ENCODE data around the gene AQP3. TPM values are rescaled to one million over a fixed set of nuclear protein-coding genes. Genes with fewer than 3 reads are reported as not detected.
A peak's percentile ranks its signal among the peaks of the same experiment; 100 is the strongest.
"Not testable (repeated sequence)": the region's sequence is repeated elsewhere in the genome, so short reads cannot be mapped to it uniquely, and the experiment has no call there.

The AQP3 gene
- total RNA-seq, 1 donor from 2014 or later: 357 TPM

DNA sequence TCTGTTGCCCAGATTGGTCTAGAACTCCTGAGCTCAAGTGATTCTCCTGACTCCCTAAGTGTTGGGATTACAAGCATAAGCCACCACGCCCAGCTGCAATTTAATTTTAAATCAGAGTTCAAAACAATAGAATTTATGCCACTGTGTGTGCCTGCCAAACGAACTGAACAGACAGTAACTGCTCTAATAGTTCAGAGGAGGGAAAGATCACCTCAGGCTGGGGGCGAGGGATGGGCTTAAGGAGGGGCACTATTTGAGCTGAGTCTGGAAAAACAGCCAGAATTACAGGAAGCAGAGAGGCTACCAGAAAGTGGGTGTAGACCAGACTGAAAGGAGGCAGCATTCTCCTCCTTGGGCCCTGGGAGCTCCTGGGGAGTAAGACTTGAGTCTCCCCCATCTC is 14.1 kb upstream of the AQP3 start:
- TF ChIP-seq, protein P1, sequence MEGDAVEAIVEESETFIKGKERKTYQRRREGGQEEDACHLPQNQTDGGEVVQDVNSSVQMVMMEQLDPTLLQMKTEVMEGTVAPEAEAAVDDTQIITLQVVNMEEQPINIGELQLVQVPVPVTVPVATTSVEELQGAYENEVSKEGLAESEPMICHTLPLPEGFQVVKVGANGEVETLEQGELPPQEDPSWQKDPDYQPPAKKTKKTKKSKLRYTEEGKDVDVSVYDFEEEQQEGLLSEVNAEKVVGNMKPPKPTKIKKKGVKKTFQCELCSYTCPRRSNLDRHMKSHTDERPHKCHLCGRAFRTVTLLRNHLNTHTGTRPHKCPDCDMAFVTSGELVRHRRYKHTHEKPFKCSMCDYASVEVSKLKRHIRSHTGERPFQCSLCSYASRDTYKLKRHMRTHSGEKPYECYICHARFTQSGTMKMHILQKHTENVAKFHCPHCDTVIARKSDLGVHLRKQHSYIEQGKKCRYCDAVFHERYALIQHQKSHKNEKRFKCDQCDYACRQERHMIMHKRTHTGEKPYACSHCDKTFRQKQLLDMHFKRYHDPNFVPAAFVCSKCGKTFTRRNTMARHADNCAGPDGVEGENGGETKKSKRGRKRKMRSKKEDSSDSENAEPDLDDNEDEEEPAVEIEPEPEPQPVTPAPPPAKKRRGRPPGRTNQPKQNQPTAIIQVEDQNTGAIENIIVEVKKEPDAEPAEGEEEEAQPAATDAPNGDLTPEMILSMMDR (IDR thresholded peaks at IDR 0.05): no peak
- Histone ChIP-seq H3K4me3 (no peak overlapping the region), H3K27ac (no peak overlapping the region), H3K36me3 (peaks cover 57% of the 10 kb centered on the region), H3K4me1 (no peaks in the 10 kb centered on the region), H3K9me3 (no peaks in the 10 kb centered on the region), H3K27me3 (ENCODE audit: low read depth) (no peaks in the 10 kb centered on the region)
- DNase-seq: no peak
- ATAC-seq: no peak
- intact Hi-C loops (cut with DNase I): no loop called here

DNA sequence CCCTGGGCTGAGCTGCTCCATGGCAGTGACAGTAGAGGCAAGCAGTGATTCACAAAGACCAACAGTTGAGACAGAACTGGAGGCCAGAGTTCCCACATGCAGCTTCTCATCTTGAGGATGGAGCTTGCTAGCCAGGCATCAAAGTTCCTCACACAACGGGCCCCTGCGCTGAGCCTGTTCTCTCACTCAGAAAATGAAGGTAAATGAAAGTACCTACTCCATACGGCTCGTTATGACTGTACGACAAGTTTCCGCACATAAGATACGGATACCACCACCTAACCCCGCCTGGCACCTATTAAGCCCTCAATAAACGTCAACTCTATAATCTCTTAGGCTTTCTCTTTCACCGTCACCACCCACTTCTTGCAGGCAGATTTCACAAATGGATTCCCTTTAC is 13.5 kb upstream of the AQP3 start:
- peaks cover 50% of the 10 kb centered on the region for H3K36me3 ChIP-seq
- H3K27me3 ChIP-seq (ENCODE audit: low read depth): no peaks in the 10 kb centered on the region
- H3K4me1 ChIP-seq: no peaks in the 10 kb centered on the region
- DNase-seq: no peak
- no peak for ATAC-seq
- H3K9me3 ChIP-seq: no peaks in the 10 kb centered on the region
- no peak overlapping the region for H3K27ac ChIP-seq
- H3K4me3 ChIP-seq: no peak overlapping the region
- intact Hi-C loops (cut with DNase I): no loop called here
- TF ChIP-seq, protein P1 (IDR thresholded peaks at IDR 0.05): no peak

DNA sequence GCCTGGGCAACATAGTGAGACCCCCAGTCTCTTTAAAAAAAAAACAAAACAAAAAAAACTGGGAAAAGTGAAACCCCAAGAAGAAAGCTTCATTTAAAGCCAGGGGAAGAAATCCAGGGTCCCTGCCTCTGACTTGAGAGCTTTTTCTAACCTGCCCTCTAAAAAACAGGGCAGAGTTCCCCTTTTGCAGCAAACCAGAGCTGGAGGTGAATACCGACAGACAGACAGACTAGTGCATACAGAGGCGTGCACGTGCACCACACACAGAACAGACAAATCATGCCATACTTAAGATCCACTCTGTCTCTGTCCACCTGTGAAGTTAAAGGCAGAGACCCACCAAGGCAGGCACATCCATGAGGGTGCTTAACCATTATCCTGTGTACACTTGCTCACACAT is 11.7 kb upstream of the AQP3 start:
- TF ChIP-seq, protein P1 (IDR thresholded peaks at IDR 0.05): no peak
- intact Hi-C loops (cut with DNase I): no loop called here
- ATAC-seq: no peak

DNA sequence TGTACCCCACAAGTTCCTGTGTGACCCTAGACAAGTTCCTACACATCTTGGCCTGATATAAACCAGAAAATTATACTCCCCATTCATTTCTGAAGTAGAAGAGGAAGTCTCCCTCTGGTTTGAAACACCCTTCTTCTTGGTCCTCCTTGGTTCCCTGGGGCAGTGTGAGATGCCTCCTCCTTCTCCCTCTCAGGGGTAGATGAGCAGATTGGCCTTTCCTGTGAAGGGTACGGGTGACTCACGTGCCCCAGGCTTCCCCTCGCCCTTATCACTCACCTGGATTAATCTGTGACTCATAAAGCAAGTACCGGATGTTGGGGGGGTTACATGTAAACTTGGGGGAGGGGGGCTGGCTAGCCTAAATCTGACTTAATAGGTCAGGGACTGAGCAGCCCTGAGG is 11.1 kb upstream of the AQP3 start:
- Histone ChIP-seq H3K27ac (peak overlapping the region; percentile 6), H3K4me1 (no peaks in the 10 kb centered on the region), H3K9me3 (no peaks in the 10 kb centered on the region), H3K4me3 (no peak overlapping the region), H3K36me3 (peaks cover 26% of the 10 kb centered on the region), H3K27me3 (ENCODE audit: low read depth) (no peaks in the 10 kb centered on the region)
- intact Hi-C loops (cut with DNase I): no loop called here
- ATAC-seq (peak; percentile 60 to 75), DNase-seq (no peak)
- TF ChIP-seq, protein P1 (IDR thresholded peaks at IDR 0.05): no peak

More for the DNA sequence above, 11.7 kb upstream of the AQP3 start:
- no peak for DNase-seq
- Histone ChIP-seq H3K36me3 (peaks cover 33% of the 10 kb centered on the region), H3K9me3 (no peaks in the 10 kb centered on the region), H3K4me3 (no peak overlapping the region), H3K4me1 (no peaks in the 10 kb centered on the region), H3K27ac (no peak overlapping the region), H3K27me3 (ENCODE audit: low read depth) (no peaks in the 10 kb centered on the region)

DNA sequence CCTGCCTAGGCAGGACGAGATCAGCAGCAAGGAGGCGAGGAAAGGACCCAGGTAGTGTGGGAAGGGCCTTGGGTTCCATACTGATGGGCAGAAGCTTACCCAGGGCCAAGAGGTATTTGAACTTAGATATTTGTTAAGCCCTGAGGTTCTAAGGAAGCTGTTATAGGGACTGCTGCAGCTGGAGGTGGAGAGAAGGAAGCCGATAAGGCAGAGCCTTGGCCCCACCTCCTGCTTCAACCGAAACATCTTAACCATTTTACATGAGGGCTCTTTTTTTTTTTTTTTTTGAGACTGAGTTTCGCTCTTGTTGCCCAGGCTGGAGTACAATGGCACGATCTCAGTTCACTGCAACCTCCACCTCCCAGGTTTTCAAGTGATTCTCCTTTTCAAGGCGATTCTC is 8.6 kb upstream of the AQP3 start:
- Histone ChIP-seq H3K27ac (no peak overlapping the region), H3K9me3 (no peaks in the 10 kb centered on the region), H3K27me3 (ENCODE audit: low read depth) (no peaks in the 10 kb centered on the region), H3K4me3 (no peak overlapping the region), H3K36me3 (peaks cover 1% of the 10 kb centered on the region), H3K4me1 (peaks cover 8% of the 10 kb centered on the region)
- ATAC-seq (peak; percentile 21 to 23), DNase-seq (no peak)
- TF ChIP-seq, protein P1 (IDR thresholded peaks at IDR 0.05): no peak
- intact Hi-C loops (cut with DNase I): no loop called here

DNA sequence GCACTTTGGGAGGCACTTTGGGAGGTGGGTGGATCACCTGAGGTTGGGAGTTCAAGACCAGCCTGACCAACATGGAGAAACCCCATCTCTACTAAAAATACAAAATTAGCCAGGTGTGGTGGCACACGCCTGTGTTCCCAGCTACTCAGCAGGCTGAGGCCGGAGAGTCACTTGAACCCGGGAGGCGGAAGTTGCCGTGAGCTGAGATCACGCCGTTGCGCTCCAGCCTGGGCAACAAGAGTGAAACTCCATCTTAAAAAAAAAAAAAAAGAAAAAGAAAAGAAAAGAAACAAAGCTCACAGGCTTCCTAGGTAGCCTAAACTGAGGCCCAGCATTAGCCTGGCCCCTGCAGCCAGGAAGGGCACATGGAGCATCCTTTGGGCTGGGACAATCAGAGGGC is 8.1 kb upstream of the AQP3 start:
- ATAC-seq; H3K27ac ChIP-seq; H3K4me1 ChIP-seq; H3K36me3 ChIP-seq; H3K9me3 ChIP-seq; H3K27me3 ChIP-seq (ENCODE audit: low read depth); DNase-seq; H3K4me3 ChIP-seq; intact Hi-C loops (cut with DNase I): not testable (repeated sequence)

DNA sequence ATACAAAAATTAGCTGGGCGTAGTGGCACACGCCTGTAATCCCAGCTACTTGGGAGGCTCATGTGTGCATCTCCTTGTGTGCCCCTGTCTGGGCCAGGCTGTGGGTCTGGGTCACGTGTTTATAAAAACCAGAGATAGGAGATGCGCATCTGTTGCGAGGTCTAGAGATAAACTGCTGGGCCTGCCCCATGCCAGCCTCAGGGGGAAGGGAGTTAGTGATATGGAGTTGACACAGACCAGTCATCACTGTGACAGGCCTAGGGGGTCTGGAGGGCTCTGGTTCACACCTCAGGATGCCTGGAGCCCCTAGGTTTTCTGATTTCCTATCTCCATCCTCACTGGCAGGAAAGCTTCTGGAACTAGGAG is 7.3 kb upstream of the AQP3 start:
- not testable (repeated sequence) for H3K36me3 ChIP-seq

More for the DNA sequence above, 7.3 kb upstream of the AQP3 start:
- H3K9me3 ChIP-seq; H3K27me3 ChIP-seq (ENCODE audit: low read depth); intact Hi-C loops (cut with DNase I); DNase-seq; ATAC-seq; H3K4me1 ChIP-seq; H3K27ac ChIP-seq; H3K4me3 ChIP-seq: not testable (repeated sequence)

All from lower lobe of right lung (tissue), 2 donors.